Measurements from ENCODE around the gene KRTAP20-3. TPM values are rescaled to one million over a fixed set of nuclear protein-coding genes. Genes with fewer than 3 reads are reported as not detected.

KRTAP20-3 gene
- total RNA-seq, 4 donors from 2014 or later = not detected

GRCh38 chr21:30613836-30614235 is 28.8 kb upstream of the KRTAP20-3 start, which contains the start of gene KRTAP6-1:
KRTAP6-1 (minus strand) TSS chr21:30613930; CDS start chr21:30613904, 26 bp downstream.
- no peak for DNase-seq (ENCODE audit: extremely low spot score)
- H3K4me3 ChIP-seq = no peak within 1 kb of the TSS
- intact Hi-C loops (cut with DNase I) = no loop called here
- WGBS = 44% methylated on average over 1 of the region's 2 CpGs
- TF ChIP-seq POLR2A (IDR thresholded peaks at IDR 0.05; ENCODE audit: low read depth) (no peak), CTCF (IDR thresholded peaks at IDR 0.05) (no peak), POLR2AphosphoS5 (IDR thresholded peaks at IDR 0.05) (no peak), EP300 (IDR thresholded peaks at IDR 0.05) (no peak)
- no peaks in the 10 kb centered on the region for H3K36me3 ChIP-seq
- H3K27ac ChIP-seq (replicated peaks in 1 of 4) = no peak within 1 kb of the TSS
- H3K4me1 ChIP-seq = no peaks in the 10 kb centered on the region
- H3K9me3 ChIP-seq = no peaks in the 10 kb centered on the region
- H3K27me3 ChIP-seq = no peaks in the 10 kb centered on the region

- TF ChIP-seq CTCF (IDR thresholded peaks at IDR 0.05) (no peak), POLR2A (IDR thresholded peaks at IDR 0.05; ENCODE audit: low read depth) (no peak), POLR2AphosphoS5 (IDR thresholded peaks at IDR 0.05) (no peak), EP300 (IDR thresholded peaks at IDR 0.05) (no peak)
- Histone ChIP-seq H3K36me3 (no peaks in the 10 kb centered on the region), H3K27ac (replicated peaks in 1 of 4) (no peak overlapping the region), H3K9me3 (no peaks in the 10 kb centered on the region), H3K4me3 (no peak overlapping the region), H3K27me3 (no peaks in the 10 kb centered on the region), H3K4me1 (no peaks in the 10 kb centered on the region)
- DNase-seq (ENCODE audit: extremely low spot score) = no peak
- intact Hi-C loops (cut with DNase I) = no loop called here
Measured at GRCh38 chr21:30615199-30615598, 27.5 kb upstream of the KRTAP20-3 start.

GRCh38 chr21:30616125-30616524 is 26.5 kb upstream of the KRTAP20-3 start, which contains the start of gene KRTAP20-1:
KRTAP20-1 (plus strand) TSS chr21:30616425; CDS start chr21:30616455, 30 bp downstream.
- TF ChIP-seq EP300 (IDR thresholded peaks at IDR 0.05) (no peak), CTCF (IDR thresholded peaks at IDR 0.05) (no peak), POLR2AphosphoS5 (IDR thresholded peaks at IDR 0.05) (no peak), POLR2A (IDR thresholded peaks at IDR 0.05; ENCODE audit: low read depth) (no peak)
- no peak within 1 kb of the TSS for H3K4me3 ChIP-seq
- no peaks in the 10 kb centered on the region for H3K4me1 ChIP-seq
- WGBS = 82% methylated on average over 2 of the region's 2 CpGs
- DNase-seq (ENCODE audit: extremely low spot score) = no peak
- no peak within 1 kb of the TSS for H3K27ac ChIP-seq (replicated peaks in 1 of 4)
- no peaks in the 10 kb centered on the region for H3K9me3 ChIP-seq
- H3K27me3 ChIP-seq = no peaks in the 10 kb centered on the region
- no peaks in the 10 kb centered on the region for H3K36me3 ChIP-seq
- intact Hi-C loops (cut with DNase I) = no loop called here

GRCh38 chr21:30620080-30620479 is 22.6 kb upstream of the KRTAP20-3 start:
- no peaks in the 10 kb centered on the region for H3K4me1 ChIP-seq
- no peak for TF ChIP-seq EP300 (IDR thresholded peaks at IDR 0.05)
- no peak for TF ChIP-seq POLR2AphosphoS5 (IDR thresholded peaks at IDR 0.05)
- no peak for TF ChIP-seq POLR2A (IDR thresholded peaks at IDR 0.05; ENCODE audit: low read depth)
- no peak for TF ChIP-seq CTCF (IDR thresholded peaks at IDR 0.05)
- no peaks in the 10 kb centered on the region for H3K36me3 ChIP-seq
- no peaks in the 10 kb centered on the region for H3K27me3 ChIP-seq
- intact Hi-C loops (cut with DNase I) = no loop called here
- H3K27ac ChIP-seq (replicated peaks in 1 of 4) = no peak overlapping the region
- no peak overlapping the region for H3K4me3 ChIP-seq
- no peaks in the 10 kb centered on the region for H3K9me3 ChIP-seq
- no peak for DNase-seq (ENCODE audit: extremely low spot score)

GRCh38 chr21:30620522-30620921 is 22.1 kb upstream of the KRTAP20-3 start, which contains the start of gene KRTAP20-4:
KRTAP20-4 (plus strand) TSS chr21:30620627.
- Histone ChIP-seq H3K9me3 (no peaks in the 10 kb centered on the region), H3K4me1 (no peaks in the 10 kb centered on the region), H3K36me3 (no peaks in the 10 kb centered on the region), H3K27me3 (no peaks in the 10 kb centered on the region), H3K4me3 (no peak within 1 kb of the TSS), H3K27ac (replicated peaks in 1 of 4) (no peak within 1 kb of the TSS)
- intact Hi-C loops (cut with DNase I) = no loop called here
- 88% methylated on average over 3 of the region's 3 CpGs for WGBS
- TF ChIP-seq CTCF (IDR thresholded peaks at IDR 0.05) (no peak), POLR2AphosphoS5 (IDR thresholded peaks at IDR 0.05) (no peak), POLR2A (IDR thresholded peaks at IDR 0.05; ENCODE audit: low read depth) (no peak), EP300 (IDR thresholded peaks at IDR 0.05) (no peak)
- DNase-seq (ENCODE audit: extremely low spot score) = no peak
